GM18508 (cell line): ENCODE results near the gene POP5.

Experiments used
- ATAC-seq: cut with Tn5 transposase; IDR thresholded peaks from one replicate; pipeline ENCODE4 v1.9.1; 2021; ENCODE audit warnings: moderate number of reproducible peaks; ENCODE audit not compliant: insufficient read depth, unreplicated experiment

Gene POP5

DNA sequence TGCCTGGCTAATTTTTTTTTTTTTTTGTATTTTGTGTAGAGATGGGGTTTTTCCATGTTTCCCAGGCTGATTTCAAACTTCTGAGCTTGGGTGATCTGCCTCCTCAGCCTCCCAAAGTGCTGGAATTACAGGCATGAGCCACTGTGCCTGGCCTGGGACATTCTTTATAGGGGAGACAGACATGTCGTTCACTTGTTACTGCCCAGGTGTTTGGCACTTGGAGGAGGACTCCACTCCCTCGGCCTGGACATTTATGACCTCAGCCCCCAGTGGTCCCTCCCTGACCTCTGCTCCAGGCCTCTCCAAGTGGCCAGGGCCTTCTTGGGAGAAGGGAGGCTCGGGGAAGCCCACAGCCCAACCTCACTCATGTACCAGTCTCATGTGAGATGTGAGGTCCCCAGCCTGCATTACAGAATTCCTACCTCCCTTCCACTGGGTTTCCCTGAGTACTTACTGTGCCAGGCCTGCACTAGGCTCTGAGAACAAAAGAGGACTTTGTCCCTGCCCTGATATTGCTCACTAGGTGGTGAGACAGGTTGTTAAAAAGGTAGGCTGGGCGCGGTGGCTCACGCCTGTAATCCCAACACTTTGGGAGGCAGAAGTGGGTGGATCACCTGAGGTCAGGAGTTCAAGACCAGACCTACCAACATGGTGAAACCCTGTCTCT is 9.7 kb upstream of the POP5 start:
- no peak for ATAC-seq

DNA sequence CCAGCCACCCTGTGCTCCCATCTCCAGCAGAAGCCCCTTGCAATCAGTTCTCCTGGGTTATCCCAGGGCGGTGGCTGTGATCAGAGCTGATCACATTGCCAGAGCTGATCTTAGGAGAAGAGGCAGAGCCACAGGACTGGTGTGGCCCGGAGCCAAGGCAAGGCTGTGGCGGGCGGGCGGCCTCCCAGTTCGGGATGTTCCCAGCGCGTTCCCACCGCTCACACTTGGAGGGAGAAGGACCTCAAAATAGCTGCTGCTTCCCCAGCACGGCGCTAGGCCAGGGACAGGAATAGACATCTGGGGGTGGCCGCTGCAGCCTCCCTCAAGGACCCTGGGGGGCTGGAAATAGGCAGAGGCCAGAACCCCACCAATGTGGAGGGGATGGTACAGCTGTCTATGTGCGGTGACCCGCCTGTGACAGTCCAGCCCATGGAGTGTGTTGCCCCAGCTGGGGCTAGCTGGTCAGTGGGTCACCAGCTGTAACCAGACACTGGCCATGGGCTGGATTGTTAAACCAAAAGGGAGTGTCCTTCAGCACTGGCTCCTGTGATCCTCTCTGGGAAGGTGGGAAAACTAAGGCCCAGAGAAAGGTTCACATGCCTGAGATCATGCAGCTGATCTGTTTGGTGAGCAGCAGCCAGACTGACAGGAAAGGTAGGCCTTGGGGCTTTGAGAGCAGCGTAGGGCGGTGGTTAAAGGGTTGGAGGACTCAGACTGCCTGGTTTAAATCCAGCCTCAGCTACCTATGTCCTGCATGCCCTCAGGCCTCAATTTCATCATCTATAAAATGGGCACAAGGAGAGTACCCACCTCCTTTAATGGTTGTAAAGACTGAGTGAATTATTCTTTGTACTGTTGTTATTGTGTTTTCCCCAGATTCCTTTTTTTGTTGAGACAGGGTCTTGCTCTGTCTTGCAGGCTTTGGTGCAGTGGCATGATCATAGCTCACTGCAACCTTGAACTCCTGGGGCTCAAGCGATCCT is 8.0 kb upstream of the POP5 start:
- ATAC-seq: no peak

DNA sequence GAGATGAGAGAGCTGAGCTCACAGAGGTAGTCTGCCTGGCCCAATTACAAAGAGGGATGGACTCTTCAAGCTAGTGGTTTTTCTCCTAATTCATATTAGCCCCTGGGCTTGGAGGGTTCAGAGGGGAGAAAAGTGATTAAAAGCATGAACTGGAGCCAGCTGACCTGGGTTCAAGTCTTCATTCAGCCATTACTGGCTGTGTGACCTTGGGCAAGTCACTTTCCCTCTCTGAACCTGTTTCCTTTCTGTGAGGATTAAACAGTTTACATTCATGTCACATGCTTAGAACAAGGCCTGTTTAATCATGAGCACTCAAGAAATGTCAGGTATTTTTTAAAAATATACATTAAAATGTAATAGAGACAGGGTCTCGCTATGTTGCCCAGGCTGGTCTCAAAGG is 7.2 kb upstream of the POP5 start:
- ATAC-seq: no peak

DNA sequence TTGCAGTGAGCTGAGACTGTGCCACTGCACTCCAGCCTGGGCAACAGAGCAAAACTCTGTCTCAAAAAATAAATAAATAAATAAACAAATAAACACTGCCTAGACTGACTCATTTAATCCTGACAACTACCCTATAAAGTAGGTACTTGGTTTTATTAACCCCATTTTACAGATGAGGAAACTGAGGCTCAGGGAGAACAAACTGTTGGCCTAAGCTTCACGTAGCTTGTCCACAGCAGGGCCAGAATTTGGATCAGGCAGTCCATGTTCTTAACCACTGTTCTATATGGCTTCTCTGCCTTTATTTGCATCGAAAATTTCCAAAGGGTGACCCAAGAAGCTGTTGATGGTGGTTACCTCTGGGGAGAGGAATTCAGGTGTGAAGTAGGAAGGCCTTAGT is 5.7 kb upstream of the POP5 start:
- ATAC-seq: no peak

DNA sequence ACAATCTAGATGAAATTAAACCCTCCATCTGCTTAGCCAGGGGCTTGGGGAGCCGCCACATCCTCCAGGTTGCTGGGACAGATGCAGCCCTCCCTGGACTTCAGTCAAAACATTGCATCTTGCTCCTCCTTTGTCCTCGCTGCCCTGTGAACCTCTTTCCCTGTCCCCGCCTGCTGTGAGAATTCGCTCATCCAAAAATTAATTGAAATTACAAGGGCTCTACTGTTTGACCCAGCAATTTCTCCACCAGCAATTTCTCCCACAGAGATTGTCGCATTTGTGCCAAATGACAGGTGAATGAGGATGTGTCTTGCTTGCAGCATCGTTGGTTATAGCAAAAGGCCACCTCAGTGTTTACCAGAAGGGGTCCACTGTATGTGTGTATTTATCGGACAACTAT is 5.0 kb upstream of the POP5 start:
- no peak for ATAC-seq

DNA sequence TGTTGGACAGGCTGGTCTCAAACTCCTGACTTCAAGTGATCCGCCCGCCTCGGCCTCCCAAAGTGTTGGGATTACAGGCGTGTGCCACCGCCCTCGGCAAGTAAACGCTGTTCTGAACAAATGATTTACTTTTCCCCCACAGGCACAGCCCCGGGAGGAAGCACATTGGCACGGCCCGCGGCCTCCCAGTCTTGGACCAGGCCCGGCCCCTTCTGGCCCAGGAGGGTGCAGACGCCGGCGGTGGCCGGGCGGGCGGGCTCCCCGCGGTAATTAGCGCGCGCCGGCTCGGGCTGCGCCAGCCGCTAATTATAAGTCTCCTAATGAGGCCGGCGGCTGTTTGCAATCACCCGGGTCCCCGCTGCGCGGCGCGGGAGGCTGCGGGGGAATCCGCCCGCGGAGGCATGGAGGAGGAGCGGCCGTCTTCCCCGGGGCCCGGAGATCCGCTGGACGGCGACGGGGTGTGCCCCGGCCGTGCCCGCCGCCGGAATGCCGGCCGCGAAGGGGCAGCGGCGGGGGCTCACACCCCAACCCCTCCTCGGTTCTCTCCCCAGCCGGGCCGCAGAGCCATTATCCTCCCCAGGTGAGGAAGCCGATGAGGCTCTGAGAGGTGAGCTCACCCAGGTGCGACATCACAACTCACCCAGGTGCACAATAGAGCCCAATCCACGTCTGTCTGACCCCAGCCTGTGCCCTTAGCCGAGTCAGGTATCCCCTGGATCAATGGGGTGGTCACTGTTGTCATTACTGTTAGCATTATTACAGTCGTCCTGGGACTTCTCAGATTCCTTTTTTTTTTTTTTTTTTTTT is 3.3 kb upstream of the POP5 start:
- ATAC-seq: no peak

DNA sequence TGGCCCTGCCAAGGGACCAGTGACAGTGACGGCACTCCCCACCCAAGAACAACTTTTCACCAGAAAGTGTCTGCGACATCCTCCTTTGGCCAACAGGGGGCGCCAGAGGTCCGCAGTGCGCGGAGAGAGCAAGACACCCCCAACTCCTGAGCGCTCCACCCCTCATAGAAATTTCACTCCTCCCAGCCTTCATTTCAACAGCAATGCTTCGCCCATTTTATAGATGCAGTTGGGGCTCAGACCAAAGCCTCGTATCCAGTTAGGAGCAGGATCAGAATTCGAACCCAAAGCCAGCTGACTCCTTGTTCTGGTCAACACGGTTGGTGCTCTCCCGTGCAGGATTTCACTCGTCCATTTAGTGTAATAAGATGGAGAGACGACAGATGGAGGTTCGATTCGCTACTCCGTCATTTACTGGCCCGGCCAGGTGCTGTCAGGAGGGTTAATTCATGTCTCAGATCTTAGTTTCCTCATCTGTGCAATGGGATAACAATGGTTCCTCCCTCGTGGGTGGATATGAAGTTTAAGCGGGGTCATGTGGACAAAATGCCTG is 2.4 kb upstream of the POP5 start:
- no peak for ATAC-seq

DNA sequence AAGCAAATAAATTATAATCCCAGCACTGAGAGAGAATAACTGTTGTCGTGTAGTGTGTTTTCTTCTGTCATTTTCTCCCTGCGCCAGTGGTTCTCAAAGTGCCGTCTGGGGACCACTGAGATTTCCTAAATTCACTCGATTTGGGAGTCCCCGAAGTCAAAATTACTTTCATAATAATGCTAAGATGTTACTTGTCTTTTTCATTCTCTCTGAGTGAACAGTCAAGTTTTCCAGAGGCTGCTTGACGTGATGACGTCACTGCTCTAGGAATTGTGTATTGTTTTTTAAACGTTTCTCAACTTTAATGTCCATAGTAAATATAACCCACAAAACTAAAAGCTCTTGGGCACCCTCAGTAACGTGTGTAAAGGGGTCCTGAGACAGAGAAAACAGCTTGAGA is 796 bp upstream of the POP5 start:
- no peak for ATAC-seq

DNA sequence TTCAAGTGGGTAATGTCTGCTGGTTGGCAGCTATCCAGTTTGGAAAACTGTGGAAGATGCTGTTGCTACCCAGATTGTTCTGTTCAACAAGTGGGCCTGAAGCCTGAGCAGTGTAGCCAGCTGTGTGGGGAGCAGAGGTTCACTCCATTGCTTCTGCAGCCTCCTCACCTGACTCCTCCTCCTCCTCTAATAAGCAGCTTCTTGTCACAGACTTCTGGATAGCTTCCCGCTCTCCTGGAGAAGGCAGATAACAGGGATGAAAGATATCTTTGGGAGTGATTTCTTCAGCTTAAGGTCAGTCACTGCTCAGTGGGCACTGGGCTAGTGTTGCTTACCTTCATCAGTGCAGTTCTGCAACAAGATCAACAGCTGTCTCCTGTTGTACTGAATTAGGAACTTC is 2.0 kb downstream of the POP5 start:
- ATAC-seq: no peak

DNA sequence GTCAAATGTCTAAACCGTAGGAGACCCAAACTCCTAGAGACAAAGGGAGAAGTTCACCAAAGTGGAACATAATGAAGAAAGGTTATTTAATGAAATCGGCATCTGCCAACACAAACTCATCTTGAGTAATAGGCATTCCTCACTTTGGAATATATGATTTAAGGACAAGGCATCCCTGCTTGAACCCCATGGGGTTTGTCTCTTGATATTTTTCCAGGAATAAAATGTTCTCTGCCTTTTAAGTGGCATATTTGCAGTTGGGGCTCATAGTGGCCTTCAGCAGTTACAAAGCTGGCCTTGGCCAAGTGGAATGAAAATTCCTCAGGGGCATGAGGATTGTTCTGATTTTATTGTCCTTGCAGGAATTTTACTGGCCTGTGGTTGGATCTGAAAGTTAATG is 7.1 kb downstream of the POP5 start:
- no peak for ATAC-seq

DNA sequence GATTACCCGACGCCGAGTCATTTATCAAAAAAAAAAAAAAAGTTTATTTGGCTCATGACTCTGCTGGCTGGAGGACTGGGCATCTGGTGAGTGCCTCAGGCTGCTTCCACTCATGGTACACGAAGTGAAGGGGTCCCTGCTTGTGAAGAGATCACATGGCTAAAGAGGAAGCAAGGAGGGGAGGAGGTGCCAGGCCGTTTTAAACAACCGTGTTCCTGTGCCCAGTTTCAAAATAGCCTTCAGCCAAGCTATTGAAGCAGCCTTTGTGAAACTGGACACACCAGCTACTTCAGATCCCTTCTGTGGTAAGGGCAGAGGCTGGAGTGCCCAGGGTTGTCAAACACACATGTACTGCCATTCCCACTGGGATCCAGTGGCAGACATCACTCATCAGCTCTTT is 7.6 kb downstream of the POP5 start:
- ATAC-seq: no peak

DNA sequence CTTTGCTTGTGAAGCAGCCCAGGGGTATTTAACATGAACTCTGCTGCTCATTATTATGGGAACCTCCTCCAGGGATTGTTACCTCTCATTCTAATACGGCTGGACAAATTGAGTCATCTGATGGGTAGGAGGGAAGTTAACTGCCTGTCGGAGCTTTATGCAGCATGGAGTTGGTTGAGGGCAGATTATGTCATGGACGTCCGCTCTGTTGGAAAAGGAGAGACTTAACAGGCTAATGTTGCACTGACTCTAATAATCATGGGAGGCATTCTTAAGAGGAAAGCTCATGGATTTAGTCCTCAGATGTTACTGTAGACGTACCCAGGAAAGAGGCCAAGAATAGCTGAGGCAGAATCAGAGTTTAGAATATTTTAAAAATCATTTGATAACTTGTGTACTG is 9.9 kb downstream of the POP5 start:
- ATAC-seq: no peak

DNA sequence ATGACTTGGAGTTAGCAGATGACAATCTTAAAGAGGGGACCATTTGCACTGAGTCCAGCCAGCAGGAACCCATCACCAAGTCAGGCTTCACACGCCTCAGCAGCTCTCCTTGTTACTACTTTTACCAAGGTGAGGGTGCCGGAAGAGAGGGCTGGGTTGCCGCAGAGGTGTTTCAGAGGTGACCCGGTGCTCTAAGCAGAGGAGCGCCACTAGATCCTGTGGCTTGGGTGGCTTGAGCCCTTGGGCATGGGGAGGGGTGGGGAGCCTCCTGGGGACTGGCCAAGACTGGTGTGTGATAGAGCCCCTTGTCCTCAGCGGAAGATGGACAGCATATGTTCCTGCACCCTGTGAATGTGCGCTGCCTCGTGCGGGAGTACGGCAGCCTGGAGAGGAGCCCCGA is 17.7 kb downstream of the POP5 start:
- ATAC-seq: no peak

DNA sequence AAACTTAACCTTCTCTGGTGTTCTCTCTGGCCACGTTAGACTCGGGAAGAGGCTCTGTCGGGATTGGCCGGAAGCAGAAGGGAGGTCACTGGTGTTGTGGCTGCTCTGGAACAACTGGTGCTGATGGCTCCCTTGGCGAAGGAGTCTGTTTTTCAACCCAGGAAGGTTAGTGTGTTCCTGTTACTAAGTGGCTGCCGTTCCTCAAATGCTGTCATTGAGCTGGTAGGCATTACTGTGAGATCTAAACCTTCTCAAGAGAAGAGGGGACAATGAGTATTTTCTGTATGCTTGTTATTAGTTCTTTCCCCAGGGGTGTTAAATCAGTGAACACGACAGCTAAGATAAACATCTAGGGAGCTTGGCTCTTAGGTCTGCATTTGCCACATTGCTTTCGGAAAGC is 18.3 kb downstream of the POP5 start:
- ATAC-seq: no peak

DNA sequence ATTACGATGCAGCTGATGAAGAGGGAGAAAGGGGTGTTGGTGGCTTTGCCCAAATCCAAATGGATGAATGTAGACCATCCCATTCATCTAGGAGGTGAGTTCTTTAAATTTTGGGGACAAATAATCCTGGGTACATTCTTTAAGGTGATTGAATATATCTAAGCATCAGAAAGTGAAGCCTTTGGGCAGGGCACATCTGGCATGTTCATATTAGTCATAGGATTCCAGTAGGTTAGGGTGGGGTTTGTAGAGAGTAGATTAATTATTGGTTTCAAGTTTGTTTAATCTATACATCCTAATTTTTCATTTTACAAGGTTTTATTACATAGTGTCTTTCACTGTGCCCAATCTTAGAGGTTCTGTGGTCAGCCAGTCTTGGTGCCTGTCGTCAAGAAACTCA is 23.6 kb downstream of the POP5 start:
- no peak for ATAC-seq

DNA sequence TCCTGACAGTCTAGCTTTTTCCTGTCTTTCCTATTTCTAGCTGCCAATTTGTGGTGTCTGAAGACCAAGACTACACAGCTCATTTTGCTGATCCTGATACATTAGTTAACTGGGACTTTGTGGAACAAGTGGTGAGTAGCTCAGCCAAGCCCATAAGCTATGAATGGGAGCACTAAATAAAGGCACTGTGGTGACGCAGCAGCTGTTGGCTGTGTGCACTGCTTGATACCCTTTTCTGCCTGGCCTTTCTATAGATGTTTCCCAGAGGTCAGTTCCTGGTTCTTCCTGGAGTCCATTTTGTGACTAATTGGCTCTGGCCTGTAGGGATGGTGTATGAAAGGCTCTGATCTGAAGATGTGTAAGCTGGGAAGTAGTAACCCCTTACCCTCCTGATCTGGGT is 26.5 kb downstream of the POP5 start:
- no peak for ATAC-seq

DNA sequence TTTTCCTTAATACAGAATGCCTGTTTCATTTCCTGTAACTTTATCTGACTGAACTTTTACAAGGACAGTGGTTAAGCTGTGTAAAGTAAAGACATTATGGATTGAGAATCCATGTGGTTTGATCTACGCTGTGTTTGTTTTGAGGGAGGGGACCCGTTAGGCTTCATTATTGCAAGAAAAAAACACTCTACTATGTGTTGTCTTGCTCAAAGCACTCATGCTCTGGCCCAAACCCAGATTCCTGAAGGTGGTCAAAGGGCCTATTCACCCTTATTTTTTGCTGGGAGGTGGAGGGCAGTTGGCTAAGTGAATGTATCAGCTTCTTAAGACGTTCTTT is 35.2 kb downstream of the POP5 start:
- ATAC-seq: no peak

DNA sequence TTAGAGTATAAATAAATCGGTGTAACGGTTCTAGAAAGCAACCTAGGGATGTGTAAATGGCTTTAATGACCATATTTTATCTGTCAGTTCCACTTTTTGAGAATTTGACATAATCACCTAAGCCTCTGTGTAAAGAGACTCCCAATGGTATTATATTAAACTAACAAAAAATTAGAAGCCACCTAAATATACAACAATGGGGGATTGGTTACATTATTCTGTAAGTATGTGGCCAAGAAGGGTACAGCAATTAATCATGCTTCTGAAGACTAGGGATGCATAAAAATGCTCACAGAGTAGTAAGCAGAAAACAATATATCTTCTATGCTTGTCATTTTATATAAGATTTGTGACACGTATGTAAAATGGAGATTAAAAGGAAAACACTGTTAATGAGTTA is 36.5 kb downstream of the POP5 start:
- no peak for ATAC-seq

DNA sequence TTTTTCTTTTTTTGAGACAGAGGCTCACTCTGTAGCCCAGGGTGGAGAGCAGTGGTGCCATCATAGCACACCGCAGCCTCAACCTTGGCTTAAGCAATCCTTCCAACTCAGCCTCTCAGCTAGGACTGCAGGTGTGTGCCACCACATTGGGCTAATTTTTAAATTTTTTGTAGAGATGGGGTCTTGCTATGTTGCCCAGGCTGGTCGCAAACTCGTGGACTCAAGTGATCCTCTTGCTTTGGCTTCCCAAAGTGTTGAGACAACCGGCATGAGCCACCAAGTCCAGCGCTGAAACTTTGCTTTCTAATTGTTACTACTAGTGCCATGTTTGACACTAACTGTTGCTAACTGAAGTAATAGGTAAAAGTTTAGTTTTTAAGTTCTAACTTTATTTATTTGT is 39.0 kb downstream of the POP5 start:
- ATAC-seq: no peak

DNA sequence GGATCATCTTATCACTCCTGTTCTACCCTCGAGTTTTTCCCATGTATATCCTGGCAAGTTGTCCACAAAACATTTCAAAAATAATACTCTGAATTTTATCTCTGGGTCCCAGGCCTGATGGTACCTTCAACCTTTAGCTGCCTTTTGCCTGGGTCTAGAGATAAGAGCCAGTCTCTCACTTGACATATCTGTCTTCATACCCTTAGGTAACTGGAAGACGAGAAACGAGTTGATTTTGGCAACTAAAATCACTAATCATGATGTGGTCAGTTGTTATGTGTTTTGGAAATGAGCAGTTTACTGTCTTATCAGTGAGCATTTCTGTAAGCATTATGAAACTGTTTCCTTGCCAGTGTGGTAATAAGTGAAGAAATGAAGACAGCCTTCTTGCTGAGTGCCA is 40.8 kb downstream of the POP5 start:
- ATAC-seq: no peak

DNA sequence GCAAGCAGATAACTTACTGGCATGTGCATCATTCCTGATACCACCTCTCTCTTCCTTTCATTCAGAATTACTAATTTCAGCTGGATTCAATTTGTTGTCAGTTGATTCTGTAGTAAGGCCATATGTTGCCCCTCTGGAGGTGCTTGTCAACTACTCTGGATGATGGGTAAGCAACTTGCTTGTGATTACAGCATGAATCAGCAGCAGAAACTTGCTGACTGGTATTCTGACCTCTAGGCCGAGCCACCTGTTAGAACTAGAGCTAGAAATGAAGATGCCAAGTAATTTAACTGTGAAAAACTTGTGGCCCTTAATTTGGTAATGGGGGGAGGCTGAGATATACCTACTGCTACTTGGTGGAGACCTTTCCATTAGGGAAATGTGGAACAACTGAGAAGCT is 41.9 kb downstream of the POP5 start:
- ATAC-seq: no peak
